AG10803 (cell line): ENCODE measurements around the gene ALKBH1.

Source experiments
- DNase-seq: peaks from one replicate; pipeline ENCODE4 v3.0.0; 2010; ENCODE audit warnings: low read depth
- H3K4me3 ChIP-seq: 2 replicates; pipeline ENCODE4 v1.5.1; 2011; ENCODE audit warnings: mild to moderate bottlenecking, low read length, control low read depth
- TF ChIP-seq, protein P1 (sequence below): conservative IDR thresholded peaks from 2 replicates; pipeline ENCODE4 v1.5.1; 2011; ENCODE audit warnings: mild to moderate bottlenecking, low read length, control low read depth, inconsistent platforms

The ALKBH1 gene

DNA sequence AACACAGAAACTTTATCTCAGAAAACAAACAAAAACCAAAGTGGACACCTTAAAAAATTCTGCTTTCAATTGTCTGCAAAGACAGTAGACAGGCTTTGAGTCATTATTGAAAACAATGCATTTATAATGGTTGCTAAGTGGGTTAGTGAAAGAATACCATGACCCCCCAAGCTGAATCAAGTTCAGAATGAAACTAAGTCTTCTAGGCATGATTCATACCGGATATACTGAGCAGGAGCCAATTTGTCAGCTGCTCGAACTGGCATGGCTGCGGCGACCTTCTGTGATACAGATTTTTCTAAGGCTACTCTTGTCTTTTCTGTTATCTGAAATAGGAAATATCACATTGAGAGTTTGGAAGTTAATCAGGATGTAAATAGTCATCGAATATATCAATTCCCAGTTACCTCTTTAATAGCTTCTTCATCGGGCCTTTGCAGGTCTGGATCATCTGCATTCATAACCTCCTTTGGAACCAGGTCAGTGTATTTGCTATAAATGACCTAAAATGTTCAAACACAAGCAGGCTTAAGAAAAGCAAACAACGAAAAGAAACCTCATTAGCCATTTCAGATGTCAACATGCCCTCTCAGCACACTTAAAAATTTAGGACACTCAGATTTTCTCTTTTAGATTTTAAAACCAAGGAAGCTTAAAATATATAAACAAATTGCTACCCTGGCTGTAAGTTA lies 30.9 kb upstream of the ALKBH1 start:
- TF ChIP-seq, protein P1, sequence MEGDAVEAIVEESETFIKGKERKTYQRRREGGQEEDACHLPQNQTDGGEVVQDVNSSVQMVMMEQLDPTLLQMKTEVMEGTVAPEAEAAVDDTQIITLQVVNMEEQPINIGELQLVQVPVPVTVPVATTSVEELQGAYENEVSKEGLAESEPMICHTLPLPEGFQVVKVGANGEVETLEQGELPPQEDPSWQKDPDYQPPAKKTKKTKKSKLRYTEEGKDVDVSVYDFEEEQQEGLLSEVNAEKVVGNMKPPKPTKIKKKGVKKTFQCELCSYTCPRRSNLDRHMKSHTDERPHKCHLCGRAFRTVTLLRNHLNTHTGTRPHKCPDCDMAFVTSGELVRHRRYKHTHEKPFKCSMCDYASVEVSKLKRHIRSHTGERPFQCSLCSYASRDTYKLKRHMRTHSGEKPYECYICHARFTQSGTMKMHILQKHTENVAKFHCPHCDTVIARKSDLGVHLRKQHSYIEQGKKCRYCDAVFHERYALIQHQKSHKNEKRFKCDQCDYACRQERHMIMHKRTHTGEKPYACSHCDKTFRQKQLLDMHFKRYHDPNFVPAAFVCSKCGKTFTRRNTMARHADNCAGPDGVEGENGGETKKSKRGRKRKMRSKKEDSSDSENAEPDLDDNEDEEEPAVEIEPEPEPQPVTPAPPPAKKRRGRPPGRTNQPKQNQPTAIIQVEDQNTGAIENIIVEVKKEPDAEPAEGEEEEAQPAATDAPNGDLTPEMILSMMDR = no peak
- DNase-seq = peak; percentile 32
- H3K4me3 ChIP-seq = no peak overlapping the region

DNA sequence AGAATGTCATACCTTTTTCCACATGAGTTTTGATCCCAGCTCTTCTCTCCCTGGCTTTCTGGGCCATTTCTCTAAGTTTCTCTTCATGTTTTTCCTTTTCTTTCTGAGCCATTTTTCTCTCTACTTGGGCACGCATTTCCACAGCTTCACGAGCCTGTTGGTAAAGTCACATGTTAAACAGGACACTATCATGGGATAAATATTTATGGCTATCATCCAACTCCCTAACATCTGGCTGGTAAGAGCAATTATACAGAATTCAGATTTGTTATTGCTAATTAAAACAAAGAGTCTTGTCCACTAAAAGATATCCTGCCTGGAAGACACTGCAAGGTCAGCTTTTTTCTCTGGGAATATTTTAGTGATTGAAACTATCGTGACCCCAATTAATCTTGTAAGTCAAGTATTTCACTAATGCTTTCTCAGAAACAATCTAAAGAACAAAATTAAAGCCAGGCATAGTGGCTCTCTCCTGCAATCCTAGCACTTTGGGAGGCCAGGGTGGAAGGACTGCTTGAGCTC lies 23.2 kb upstream of the ALKBH1 start:
- DNase-seq = peak; percentile 69
- TF ChIP-seq, protein P1 = no peak
- H3K4me3 ChIP-seq = no peak overlapping the region

DNA sequence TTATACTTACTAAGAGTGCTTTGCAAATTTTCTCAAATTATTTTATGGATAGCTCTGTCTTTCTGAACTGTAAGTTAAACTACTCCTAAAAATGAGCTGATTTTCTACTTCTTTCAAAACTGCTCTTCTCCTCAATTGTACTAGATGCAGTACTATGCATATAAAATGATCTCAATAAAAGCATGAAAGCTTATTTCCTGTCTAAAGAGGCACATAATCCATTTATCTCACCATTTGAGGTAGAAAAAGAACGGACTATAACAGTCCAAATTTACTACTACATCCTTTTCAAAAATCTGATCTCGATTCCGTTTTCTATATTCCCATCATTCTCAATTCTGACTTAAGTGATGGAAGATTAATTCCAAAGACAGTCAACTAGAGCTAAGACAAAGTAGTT lies 14.5 kb upstream of the ALKBH1 start:
- no peak overlapping the region for H3K4me3 ChIP-seq
- DNase-seq = no peak
- TF ChIP-seq, protein P1 = no peak

DNA sequence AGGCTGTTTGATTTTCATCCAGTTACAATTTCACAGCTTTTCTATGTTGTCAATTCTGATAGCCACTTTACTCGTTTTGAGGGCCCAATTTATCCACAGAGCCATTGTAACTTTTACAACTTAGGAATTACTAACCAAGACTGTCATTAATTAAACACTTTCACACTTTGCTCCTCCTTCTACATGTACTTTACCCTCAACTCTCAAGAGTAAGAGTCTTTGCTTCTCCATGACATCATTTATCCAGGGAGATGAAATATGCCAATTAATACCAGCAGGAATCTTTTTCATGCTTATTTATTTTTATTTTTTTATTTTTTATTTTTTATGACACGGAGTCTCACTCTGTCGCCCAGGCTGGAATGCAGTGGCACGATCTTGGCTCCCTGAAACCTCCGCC lies 13.6 kb upstream of the ALKBH1 start:
- TF ChIP-seq, protein P1 = no peak
- DNase-seq = no peak
- no peak overlapping the region for H3K4me3 ChIP-seq

DNA sequence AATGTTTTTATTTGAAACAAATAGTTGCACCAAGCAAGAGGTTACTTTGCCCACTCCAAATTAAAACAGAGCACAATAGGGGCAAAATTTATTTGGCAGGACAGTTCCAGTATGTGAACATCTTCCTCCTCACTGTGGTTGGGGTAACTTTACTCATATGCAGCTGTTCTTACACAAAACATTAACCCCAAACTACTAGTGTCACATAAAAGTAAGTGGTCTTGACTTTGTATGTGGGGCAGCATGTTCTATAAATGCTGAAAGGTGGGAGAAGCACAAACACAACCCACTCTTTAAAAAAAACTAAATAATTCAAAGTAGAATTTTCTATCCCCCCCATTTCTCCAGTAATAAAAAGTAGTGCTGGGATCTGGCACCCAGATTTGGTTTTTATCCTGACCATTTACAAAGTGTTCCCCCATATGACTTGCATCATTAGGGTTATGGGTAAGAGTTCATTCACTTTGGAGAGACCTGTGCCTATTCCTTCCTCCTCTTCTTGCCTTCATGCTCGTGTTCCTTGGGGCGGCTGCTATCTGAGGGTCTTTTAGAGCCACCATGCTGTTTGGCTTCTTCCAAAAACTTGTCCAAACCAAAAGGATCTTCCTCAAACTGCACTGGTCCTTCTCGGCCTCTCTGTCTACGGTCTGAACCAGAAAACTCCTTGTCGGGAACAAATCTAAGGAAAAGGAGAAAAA lies 9.9 kb upstream of the ALKBH1 start:
- no peak overlapping the region for H3K4me3 ChIP-seq
- no peak for DNase-seq
- TF ChIP-seq, protein P1 = no peak

DNA sequence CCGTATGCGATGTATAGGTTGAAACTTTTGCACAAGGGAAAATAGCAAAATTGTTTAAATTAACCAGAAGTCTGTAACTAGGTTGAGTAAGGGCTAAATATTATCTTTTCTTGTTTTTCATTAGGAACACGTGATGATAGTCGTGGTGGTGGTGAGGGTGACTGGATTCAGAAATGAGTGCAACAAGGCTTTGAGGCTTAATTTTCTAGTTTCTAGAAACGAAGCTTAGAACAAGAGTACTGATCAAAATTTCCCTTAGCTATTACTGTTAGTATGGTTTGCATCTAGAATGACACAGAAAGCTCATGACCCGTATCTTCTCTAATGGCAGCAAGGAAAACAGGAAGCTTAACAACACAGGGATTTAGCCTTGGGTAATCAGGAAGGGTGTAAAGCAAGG lies 7.1 kb upstream of the ALKBH1 start:
- no peak for DNase-seq
- TF ChIP-seq, protein P1 = no peak
- no peak overlapping the region for H3K4me3 ChIP-seq

DNA sequence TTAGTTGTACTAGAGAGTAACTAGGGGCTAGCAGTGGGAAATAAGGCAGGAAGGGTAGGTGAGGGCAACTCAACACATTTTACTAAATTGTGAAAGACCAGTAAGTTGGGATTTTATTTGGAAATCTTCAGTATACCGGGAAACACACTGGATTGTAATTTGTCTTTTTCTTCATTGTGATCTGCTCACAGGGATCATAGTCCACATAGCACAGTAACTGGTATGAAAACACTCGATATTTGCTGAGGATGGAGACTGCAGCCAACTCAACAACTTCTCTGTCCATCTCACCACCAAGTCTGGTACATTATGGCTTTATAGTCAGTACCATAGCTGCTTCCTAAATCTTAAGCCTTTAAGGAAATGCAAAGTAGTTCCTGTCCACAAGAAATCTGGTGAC lies 2.5 kb upstream of the ALKBH1 start:
- TF ChIP-seq, protein P1 = no peak
- DNase-seq = no peak
- no peak overlapping the region for H3K4me3 ChIP-seq
